Measurements from ENCODE around the gene PLSCR1.

DNA sequence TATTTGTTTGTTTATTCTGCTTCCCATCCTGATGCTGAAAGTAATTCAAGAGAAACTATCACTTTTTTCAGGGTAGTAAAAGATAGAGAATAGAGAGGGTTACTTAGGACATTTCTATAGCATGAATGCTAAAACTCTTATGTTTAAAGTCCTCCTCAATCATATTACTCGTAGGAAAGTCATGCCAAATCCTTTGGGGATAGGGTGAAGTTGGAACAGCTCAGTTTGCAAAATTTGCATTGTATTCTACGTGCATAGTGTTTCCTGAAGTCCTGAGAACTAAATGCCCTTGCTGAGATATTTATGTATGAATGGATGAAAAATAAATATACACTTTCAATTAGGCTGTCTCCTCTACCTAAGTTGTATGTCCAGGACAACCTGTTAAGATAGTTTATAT lies 46.1 kb upstream of the PLSCR1 start:
- TF ChIP-seq POLR2A (IDR thresholded peaks at IDR 0.05; ENCODE audit: low read length): no peak
- TF ChIP-seq GATA1 (IDR thresholded peaks at IDR 0.05; ENCODE audit: low read depth, low read length): no peak
